Glomerular endothelial cell (primary cell): Measurements from ENCODE around the gene ITPKB. TPM values are rescaled to one million over a fixed set of nuclear protein-coding genes. Genes with fewer than 3 reads are reported as not detected.
"Not testable (repeated sequence)": the region's sequence is repeated elsewhere in the genome, so short reads cannot be mapped to it uniquely, and the experiment has no call there.

Experiments used
- DNase-seq: peaks from one replicate; pipeline ENCODE4 v3.0.0-alpha.2; 2011; ENCODE audit warnings: low read depth, low spot score; ENCODE audit errors: extremely low read depth
- total RNA-seq: library from RNA; depleted of rRNA; stranded (reverse); fragments of >200 nt; gene quantifications from 2 replicates; pipeline ENCODE4 v1.2.3, GENCODE V29; 2015

The ITPKB gene
- total RNA-seq, 1 donor from 2014 or later, result 140 TPM

- no peak for DNase-seq
Observed at GRCh38 chr1:226732856-226733291, 6.2 kb downstream of the ITPKB start.

- no peak for DNase-seq
Observed at GRCh38 chr1:226731257-226731893, 7.7 kb downstream of the ITPKB start.

- DNase-seq, result no peak
Observed at GRCh38 chr1:226730836-226731235, 8.2 kb downstream of the ITPKB start.

GRCh38 chr1:226730071-226730470 is 9.0 kb downstream of the ITPKB start:
- DNase-seq, result no peak

GRCh38 chr1:226728448-226728847 is 10.6 kb downstream of the ITPKB start:
- DNase-seq, result no peak

- no peak for DNase-seq
Observed at GRCh38 chr1:226725897-226726267, 13.2 kb downstream of the ITPKB start.

GRCh38 chr1:226723657-226724532 is 15.2 kb downstream of the ITPKB start:
- DNase-seq, result no peak

GRCh38 chr1:226722901-226723656 is 16.0 kb downstream of the ITPKB start:
- no peak for DNase-seq

- DNase-seq, result no peak
Observed at GRCh38 chr1:226722240-226722900, 16.7 kb downstream of the ITPKB start.

- DNase-seq, result not testable (repeated sequence)
Observed at GRCh38 chr1:226720574-226720973, 18.5 kb downstream of the ITPKB start.

GRCh38 chr1:226719596-226720387 is 19.3 kb downstream of the ITPKB start:
- no peak for DNase-seq

- DNase-seq, result no peak
Observed at GRCh38 chr1:226717256-226717909, 21.7 kb downstream of the ITPKB start.

GRCh38 chr1:226716577-226716976 is 22.5 kb downstream of the ITPKB start:
- DNase-seq, result no peak

GRCh38 chr1:226714148-226714547 is 24.9 kb downstream of the ITPKB start:
- no peak for DNase-seq

- no peak for DNase-seq
Observed at GRCh38 chr1:226712742-226713419, 26.2 kb downstream of the ITPKB start.

- no peak for DNase-seq
Observed at GRCh38 chr1:226711976-226712741, 26.9 kb downstream of the ITPKB start.

- no peak for DNase-seq
Observed at GRCh38 chr1:226710501-226710900, 28.6 kb downstream of the ITPKB start.

GRCh38 chr1:226709953-226710352 is 29.1 kb downstream of the ITPKB start:
- no peak for DNase-seq
